HFFc6 (cell line): Measurements from ENCODE around the gene DUSP3. TPM values are rescaled to one million over a fixed set of nuclear protein-coding genes. Genes with fewer than 3 reads are reported as not detected.

Source experiments
- DNase-seq: peaks from one replicate; pipeline ENCODE4 v3.0.0-alpha.2; 2018
- H3K27ac Mint-ChIP-seq: 2 replicates; pipeline ENCODE4 v1.8.0; 2020; ENCODE audit warnings: mild to moderate bottlenecking, mixed read lengths
- H3K27me3 Mint-ChIP-seq: 2 replicates; pipeline ENCODE4 v1.8.0; 2021; ENCODE audit warnings: mild to moderate bottlenecking, moderate library complexity, mixed read lengths; ENCODE audit not compliant: insufficient read depth
- H3K36me3 Mint-ChIP-seq: 2 replicates; pipeline ENCODE4 v1.8.0; 2021; ENCODE audit warnings: low read depth, mixed read lengths
- H3K4me1 Mint-ChIP-seq: 2 replicates; pipeline ENCODE4 v1.8.0; 2020; ENCODE audit warnings: low read depth, mixed read lengths
- H3K4me3 Mint-ChIP-seq: 2 replicates; pipeline ENCODE4 v1.8.0; 2020; ENCODE audit warnings: mild to moderate bottlenecking, moderate library complexity, mixed read lengths
- H3K9me3 Mint-ChIP-seq: 2 replicates; pipeline ENCODE4 v1.8.0; 2020; ENCODE audit warnings: mild to moderate bottlenecking, mixed read lengths
- total RNA-seq, 6 experiments: library from RNA; stranded (reverse); fragmentation: NEBNext Ultra II Directional; extraction: Animal tissue kit (Norgen Biotek cat#: 25700); gene quantifications; 2 replicates in 1 of 6; 3 replicates in 5 of 6; pipeline ENCODE4 v1.2.3, GENCODE V29; 2021
- TF ChIP-seq, protein P1 (sequence below): fragments of 200-600 bp; sonication (generic); IDR thresholded peaks from 2 replicates; pipeline ENCODE4 v1.5.0; 2021; ENCODE audit warnings: antibody characterized with exemption, mild to moderate bottlenecking

Gene DUSP3
- total RNA-seq, 6 experiments from 2014 or later: 34.3 to 47.2 (median 38.3) TPM

DNA sequence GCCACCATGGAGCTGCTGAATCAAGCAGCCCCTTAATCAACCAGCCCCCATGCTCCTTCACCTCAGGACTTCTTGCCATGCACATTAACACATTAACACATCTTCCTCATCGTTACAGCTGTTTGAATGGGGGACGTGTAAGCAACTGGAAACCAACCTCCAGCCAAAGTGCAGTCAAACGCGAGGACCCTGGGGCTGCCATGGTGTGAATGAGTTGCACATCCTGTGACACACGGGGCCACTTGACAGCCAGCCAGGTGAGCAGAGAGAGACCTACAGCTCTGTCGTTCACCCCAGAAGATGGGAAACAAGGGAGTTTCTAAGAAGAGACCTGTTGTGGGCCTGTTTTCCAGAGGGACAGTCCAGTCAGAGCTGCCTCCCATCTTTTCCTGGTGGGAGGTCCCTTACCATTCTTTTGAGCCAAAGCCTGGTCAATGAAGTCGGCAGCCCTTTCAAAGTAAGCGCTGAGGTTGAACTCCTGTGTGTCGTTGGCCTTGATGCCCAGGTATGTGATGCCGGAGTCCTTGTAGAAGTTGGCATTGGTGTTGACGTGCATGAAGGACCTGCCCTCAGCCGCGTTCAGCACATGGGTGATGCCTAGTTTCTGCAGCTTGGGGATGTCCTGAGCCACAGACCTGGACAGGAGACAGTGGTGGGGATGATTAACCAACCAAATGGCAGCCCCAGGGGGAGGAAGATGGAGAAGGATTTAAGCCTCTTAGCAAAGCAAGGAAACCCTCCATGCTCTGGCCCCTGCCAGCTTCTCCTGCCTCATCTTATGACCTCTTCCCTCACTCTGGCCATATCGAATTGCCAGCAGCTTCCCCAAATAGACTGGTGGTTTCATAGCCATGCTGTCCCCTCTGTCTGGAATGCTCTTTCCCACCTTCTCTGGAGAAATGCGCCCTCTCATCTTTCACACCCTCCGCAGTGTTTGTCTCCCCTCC, 4.2 kb downstream of the DUSP3 start:
- H3K4me1 Mint-ChIP-seq: peaks cover 10% of the 10 kb centered on the region; the same call in 1 of the 2 replicates
- no peak for DNase-seq
- H3K36me3 Mint-ChIP-seq: peaks cover 39% of the 10 kb centered on the region
- H3K4me3 Mint-ChIP-seq: no peak overlapping the region
- H3K27ac Mint-ChIP-seq: no peak overlapping the region
- TF ChIP-seq, protein P1, sequence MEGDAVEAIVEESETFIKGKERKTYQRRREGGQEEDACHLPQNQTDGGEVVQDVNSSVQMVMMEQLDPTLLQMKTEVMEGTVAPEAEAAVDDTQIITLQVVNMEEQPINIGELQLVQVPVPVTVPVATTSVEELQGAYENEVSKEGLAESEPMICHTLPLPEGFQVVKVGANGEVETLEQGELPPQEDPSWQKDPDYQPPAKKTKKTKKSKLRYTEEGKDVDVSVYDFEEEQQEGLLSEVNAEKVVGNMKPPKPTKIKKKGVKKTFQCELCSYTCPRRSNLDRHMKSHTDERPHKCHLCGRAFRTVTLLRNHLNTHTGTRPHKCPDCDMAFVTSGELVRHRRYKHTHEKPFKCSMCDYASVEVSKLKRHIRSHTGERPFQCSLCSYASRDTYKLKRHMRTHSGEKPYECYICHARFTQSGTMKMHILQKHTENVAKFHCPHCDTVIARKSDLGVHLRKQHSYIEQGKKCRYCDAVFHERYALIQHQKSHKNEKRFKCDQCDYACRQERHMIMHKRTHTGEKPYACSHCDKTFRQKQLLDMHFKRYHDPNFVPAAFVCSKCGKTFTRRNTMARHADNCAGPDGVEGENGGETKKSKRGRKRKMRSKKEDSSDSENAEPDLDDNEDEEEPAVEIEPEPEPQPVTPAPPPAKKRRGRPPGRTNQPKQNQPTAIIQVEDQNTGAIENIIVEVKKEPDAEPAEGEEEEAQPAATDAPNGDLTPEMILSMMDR: no peak
- no peaks in the 10 kb centered on the region for H3K9me3 Mint-ChIP-seq
- H3K27me3 Mint-ChIP-seq: peaks cover 9% of the 10 kb centered on the region

DNA sequence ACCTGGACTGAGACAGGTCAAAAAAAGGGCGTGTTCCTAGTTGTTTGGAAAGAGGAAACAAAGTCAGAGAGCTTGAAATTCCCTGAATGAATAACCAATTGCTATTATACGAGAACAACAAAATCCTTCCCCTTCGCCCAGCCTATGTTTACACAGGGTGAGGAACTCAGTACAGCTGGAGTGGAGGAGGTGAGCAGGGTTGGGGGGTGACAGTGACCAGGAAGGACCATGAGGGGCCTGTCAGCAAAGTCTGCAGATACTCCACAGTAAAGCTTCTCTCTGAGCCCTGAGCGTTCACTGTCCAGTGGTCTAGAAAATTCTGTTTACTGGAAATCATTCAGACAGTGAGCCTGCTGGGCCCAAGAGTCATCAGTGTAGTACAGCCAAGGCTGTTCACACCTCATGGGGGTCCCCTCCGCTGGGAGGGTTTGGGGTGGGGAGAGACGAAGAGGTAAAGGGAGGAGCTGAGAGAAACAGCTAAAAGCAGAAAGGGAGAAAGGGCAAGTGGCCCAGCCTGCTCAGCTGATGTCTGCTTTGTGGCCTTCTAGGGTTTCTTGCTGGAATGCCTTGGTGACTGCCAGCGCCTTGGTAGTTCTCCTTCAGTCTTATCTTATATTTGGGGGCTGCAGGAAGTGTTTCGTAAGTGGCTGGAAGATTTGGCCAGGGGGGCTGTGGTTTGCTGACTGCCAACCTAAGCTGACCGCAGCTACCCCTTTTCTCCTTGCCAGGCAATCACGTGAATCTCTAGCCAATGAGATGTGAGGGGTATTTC, 5.7 kb downstream of the DUSP3 start:
- TF ChIP-seq, protein P1: no peak
- H3K27ac Mint-ChIP-seq: no peak overlapping the region
- H3K27me3 Mint-ChIP-seq: peaks cover 2% of the 10 kb centered on the region; the same call in 1 of the 2 replicates
- H3K4me3 Mint-ChIP-seq: no peak overlapping the region
- no peaks in the 10 kb centered on the region for H3K9me3 Mint-ChIP-seq
- peaks cover 10% of the 10 kb centered on the region; the same call in 1 of the 2 replicates for H3K4me1 Mint-ChIP-seq
- H3K36me3 Mint-ChIP-seq: peaks cover 48% of the 10 kb centered on the region
- no peak for DNase-seq

DNA sequence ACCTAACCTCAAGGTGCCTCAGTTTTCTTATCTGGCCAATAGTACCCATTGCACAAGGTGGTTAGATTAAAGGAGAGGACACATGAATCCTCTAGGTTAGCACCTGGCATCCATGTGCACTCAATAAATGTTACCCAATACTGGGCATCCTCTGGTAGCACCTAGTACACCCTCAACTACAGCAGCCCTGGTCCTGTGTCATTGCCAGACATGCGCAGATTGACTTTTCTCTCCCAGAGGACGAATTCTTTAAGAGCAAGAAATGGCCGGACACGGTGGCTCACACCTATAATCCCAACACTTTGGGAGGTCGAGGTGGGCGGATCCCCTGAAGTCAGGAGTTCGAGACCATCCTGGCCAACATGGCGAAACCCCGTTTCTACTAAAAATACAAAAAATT, 7.3 kb downstream of the DUSP3 start:
- TF ChIP-seq, protein P1: no peak
- no peak for DNase-seq
- H3K4me1 Mint-ChIP-seq: 0 out of 2 replicates have a peak, but pooled peaks cover 5% of the 10 kb centered on the region

DNA sequence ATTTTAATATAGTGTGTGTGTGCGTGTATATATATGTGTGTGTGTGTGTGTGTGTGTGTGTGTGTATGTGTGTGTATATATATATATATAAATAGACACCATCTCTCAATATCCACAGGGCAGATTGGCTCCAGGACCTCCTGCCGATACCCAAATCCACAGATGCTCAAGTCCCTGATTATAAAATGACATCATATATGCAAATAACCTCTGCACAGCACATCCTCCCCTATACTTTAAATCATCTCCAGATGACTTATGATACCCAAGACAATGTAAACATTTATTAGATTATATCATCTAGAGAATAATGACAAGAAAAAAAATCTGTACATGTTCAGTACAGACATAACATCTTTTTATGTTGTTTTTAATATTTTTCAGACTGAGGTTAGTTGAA, 7.8 kb downstream of the DUSP3 start:
- no peak overlapping the region for H3K27ac Mint-ChIP-seq
- H3K4me1 Mint-ChIP-seq: 0 out of 2 replicates have a peak, but pooled peaks cover 5% of the 10 kb centered on the region
- no peaks in the 10 kb centered on the region for H3K9me3 Mint-ChIP-seq
- peaks cover 54% of the 10 kb centered on the region for H3K36me3 Mint-ChIP-seq
- no peaks in the 10 kb centered on the region; the same call in 1 of the 2 replicates for H3K27me3 Mint-ChIP-seq
- no peak overlapping the region for H3K4me3 Mint-ChIP-seq
- TF ChIP-seq, protein P1: no peak
- no peak for DNase-seq

More for the DNA sequence above, 7.3 kb downstream of the DUSP3 start:
- Mint-ChIP-seq H3K27ac (no peak overlapping the region), H3K9me3 (no peaks in the 10 kb centered on the region), H3K27me3 (no peaks in the 10 kb centered on the region; the same call in 1 of the 2 replicates), H3K36me3 (peaks cover 49% of the 10 kb centered on the region), H3K4me3 (no peak overlapping the region)

DNA sequence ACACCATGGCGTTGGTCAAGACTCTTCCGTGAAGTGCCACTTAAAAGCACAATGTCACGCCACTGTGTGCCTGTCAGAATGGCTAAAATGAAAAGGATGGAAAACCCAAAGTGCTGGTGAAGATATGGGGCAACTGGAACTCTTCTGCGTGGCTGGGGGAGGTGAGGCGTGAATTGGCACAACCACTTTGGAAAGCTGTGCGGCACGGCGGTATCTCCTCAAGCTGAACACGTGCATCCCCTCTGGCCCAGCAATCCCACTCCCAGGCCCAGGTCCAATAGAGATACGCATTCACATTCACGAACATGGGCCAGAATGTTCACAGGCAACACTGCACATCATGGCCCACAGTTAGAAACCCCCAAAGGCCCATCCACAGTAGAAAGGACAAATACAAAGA, 8.9 kb downstream of the DUSP3 start:
- Mint-ChIP-seq H3K4me1 (0 out of 2 replicates have a peak, but pooled peaks cover 5% of the 10 kb centered on the region), H3K36me3 (peaks cover 54% of the 10 kb centered on the region), H3K9me3 (no peaks in the 10 kb centered on the region), H3K27ac (no peak overlapping the region), H3K27me3 (no peaks in the 10 kb centered on the region), H3K4me3 (no peak overlapping the region)
- DNase-seq: no peak
- TF ChIP-seq, protein P1: no peak
